Tibial nerve (tissue), 4 donors: Measurements from ENCODE around the gene IRF5. TPM values are rescaled to one million over a fixed set of nuclear protein-coding genes. Genes with fewer than 3 reads are reported as not detected.

ENCODE experiments used
- DNase-seq, 2 donors: peaks; one replicate each; pipeline ENCODE4 v3.0.0-alpha.2; 2019; ENCODE audit warnings: low spot score in 2 of 2
- H3K27ac ChIP-seq, 4 donors: fragments of 200-600 bp; sonication (generic) in 3 of 4; one replicate each; pipeline ENCODE4 v1.5.1; 2017 to 2019; ENCODE audit warnings: mild to moderate bottlenecking in 1 of 4
- H3K27me3 ChIP-seq, 2 donors: fragments of 200-600 bp; sonication (generic) in 1 of 2; one replicate each; pipeline versions ENCODE4 v1.5.1 to v1.6.0; 2017 to 2019
- H3K36me3 ChIP-seq, 3 donors: fragments of 200-600 bp; sonication (generic); one replicate each; pipeline ENCODE4 v1.5.1; 2018 to 2019
- H3K4me1 ChIP-seq, 4 donors: fragments of 200-600 bp; sonication (generic) in 3 of 4; one replicate each; pipeline ENCODE4 v1.5.1; 2017 to 2019
- H3K4me3 ChIP-seq, 4 donors: fragments of 200-600 bp; sonication (generic) in 3 of 4; one replicate each; pipeline ENCODE4 v1.5.1; 2017 to 2019; ENCODE audit warnings: mild to moderate bottlenecking in 1 of 4, moderate library complexity in 1 of 4
- H3K9me3 ChIP-seq, 4 donors: fragments of 200-600 bp; sonication (generic) in 3 of 4; one replicate each; pipeline ENCODE4 v1.5.1; 2017 to 2019
- CTCF ChIP-seq, 5 experiments: fragments of 200-600 bp in 3 of 5; fragments of 450-650 bp in 2 of 5; sonication (generic) in 3 of 5; IDR thresholded peaks; one replicate each; pipeline ENCODE4 v1.5.1; 2016 to 2019; ENCODE audit warnings: antibody characterized with exemption in 5 of 5, mild to moderate bottlenecking in 3 of 5, moderate library complexity in 2 of 5
- EP300 ChIP-seq, 2 donors: sonication (generic); formaldehyde crosslinking; IDR thresholded peaks; one replicate each; pipeline ENCODE4 v1.6.1; 2017; ENCODE audit warnings: antibody characterized with exemption in 2 of 2, mild to moderate bottlenecking in 1 of 2
- POLR2A ChIP-seq, 2 donors: fragments of 450-650 bp; IDR thresholded peaks; one replicate each; pipeline ENCODE4 v1.6.1; 2017; ENCODE audit warnings: antibody characterized with exemption in 2 of 2, mild to moderate bottlenecking in 2 of 2, moderate library complexity in 2 of 2
- WGBS, 2 donors: methylation state at CpG; one replicate each; pipeline ENCODE4 v1.1.5; 2018; 5-methylcytosine and 5-hydroxymethylcytosine counted together
- total RNA-seq, 4 donors: library from RNA; depleted of rRNA; stranded (reverse); fragments of >200 nt; gene quantifications; one replicate each; pipeline ENCODE4 v1.1.0, GENCODE V29; 2016

The IRF5 gene
- total RNA-seq, 4 donors from 2014 or later: 7.8 to 28.8 (median 15.0) TPM

- Histone ChIP-seq H3K9me3 (peaks cover 0 to 2% (median 0%) of the 10 kb centered on the region in 4 donors), H3K27me3 (peaks cover 0 to 19% of the 10 kb centered on the region in 2 donors), H3K27ac (no peak overlapping the region), H3K4me1 (peaks cover 0 to 10% (median 3%) of the 10 kb centered on the region in 4 donors), H3K4me3 (no peak overlapping the region), H3K36me3 (no peaks in the 10 kb centered on the region)
- WGBS, 2 donors: 85 to 98% methylated on average over 4 to 6 of the region's 6 CpGs
- TF ChIP-seq EP300 (IDR thresholded peaks at IDR 0.05) (no peak), POLR2A (IDR thresholded peaks at IDR 0.05) (no peak), CTCF (IDR thresholded peaks at IDR 0.05) (no peak)
- no peak for DNase-seq
Observed at GRCh38 chr7:128894101-128894440, 43.7 kb upstream of the IRF5 start.

GRCh38 chr7:128895320-128895719 lies 42.4 kb upstream of the IRF5 start:
- H3K36me3 ChIP-seq: no peaks in the 10 kb centered on the region
- H3K9me3 ChIP-seq: peaks cover 0 to 9% (median 0%) of the 10 kb centered on the region in 4 donors
- no peak for DNase-seq
- H3K4me3 ChIP-seq: no peak overlapping the region
- no peak overlapping the region for H3K27ac ChIP-seq
- WGBS, 2 donors: 61 to 89% methylated on average over 3 of the region's 3 CpGs
- H3K4me1 ChIP-seq: peaks cover 0 to 10% (median 3%) of the 10 kb centered on the region in 4 donors
- TF ChIP-seq CTCF (IDR thresholded peaks at IDR 0.05): no peak
- TF ChIP-seq POLR2A (IDR thresholded peaks at IDR 0.05): no peak
- H3K27me3 ChIP-seq: peaks cover 0 to 16% of the 10 kb centered on the region in 2 donors

GRCh38 chr7:128899392-128899791 lies 38.3 kb upstream of the IRF5 start:
- TF ChIP-seq EP300 (IDR thresholded peaks at IDR 0.05) (no peak), CTCF (IDR thresholded peaks at IDR 0.05) (no peak), POLR2A (IDR thresholded peaks at IDR 0.05) (no peak)
- Histone ChIP-seq H3K27me3 (peaks cover 0 to 10% of the 10 kb centered on the region in 2 donors), H3K4me1 (no peaks in the 10 kb centered on the region), H3K27ac (no peak overlapping the region), H3K36me3 (no peaks in the 10 kb centered on the region), H3K9me3 (peaks cover 0 to 9% (median 0%) of the 10 kb centered on the region in 4 donors), H3K4me3 (no peak overlapping the region)
- no peak for DNase-seq

- Histone ChIP-seq H3K4me3 (no peak overlapping the region), H3K4me1 (no peaks in the 10 kb centered on the region), H3K36me3 (no peaks in the 10 kb centered on the region), H3K27ac (no peak overlapping the region), H3K9me3 (peaks cover 0 to 9% (median 0%) of the 10 kb centered on the region in 4 donors), H3K27me3 (peaks cover 0 to 12% of the 10 kb centered on the region in 2 donors)
- no peak for DNase-seq
- WGBS, 2 donors: 74 to 77% methylated on average over 1 of the region's 1 CpG
- TF ChIP-seq POLR2A (IDR thresholded peaks at IDR 0.05): no peak
- no peak for TF ChIP-seq CTCF (IDR thresholded peaks at IDR 0.05)
- no peak for TF ChIP-seq EP300 (IDR thresholded peaks at IDR 0.05)
Observed at GRCh38 chr7:128900237-128900636, 37.5 kb upstream of the IRF5 start.

GRCh38 chr7:128902761-128903585 lies 34.8 kb upstream of the IRF5 start:
- H3K9me3 ChIP-seq: peaks cover 0 to 9% (median 0%) of the 10 kb centered on the region in 4 donors
- H3K4me1 ChIP-seq: no peaks in the 10 kb centered on the region
- H3K36me3 ChIP-seq: no peaks in the 10 kb centered on the region
- DNase-seq: no peak
- TF ChIP-seq CTCF (IDR thresholded peaks at IDR 0.05) (no peak), POLR2A (IDR thresholded peaks at IDR 0.05) (no peak)
- WGBS, 2 donors: 74 to 78% methylated on average over 10 to 12 of the region's 12 CpGs
- H3K27me3 ChIP-seq: peaks cover 0 to 30% of the 10 kb centered on the region in 2 donors
- no peak overlapping the region for H3K4me3 ChIP-seq
- no peak overlapping the region for H3K27ac ChIP-seq
